ENCODE results near the gene HDAC11.
"Not testable (repeated sequence)": the region's sequence is repeated elsewhere in the genome, so short reads cannot be mapped to it uniquely, and the experiment has no call there.

Gene HDAC11

GRCh38 chr3:13470894-13471574, 9.1 kb upstream of the HDAC11 start:
- no peak for DNase-seq

- DNase-seq = no peak
Measured at GRCh38 chr3:13472286-13472685, 7.8 kb upstream of the HDAC11 start.

GRCh38 chr3:13473020-13473419, 7.1 kb upstream of the HDAC11 start:
- no peak for DNase-seq

- DNase-seq = no peak
Measured at GRCh38 chr3:13474021-13474420, 6.1 kb upstream of the HDAC11 start.

GRCh38 chr3:13474776-13475303, 5.3 kb upstream of the HDAC11 start:
- DNase-seq = no peak

GRCh38 chr3:13475871-13476590, 4.1 kb upstream of the HDAC11 start:
- no peak for DNase-seq

- DNase-seq = no peak
Measured at GRCh38 chr3:13477943-13478342, 2.2 kb upstream of the HDAC11 start.

GRCh38 chr3:13479332-13479581, 849 bp upstream of the HDAC11 start:
- peak; percentile 47 for DNase-seq

GRCh38 chr3:13480340-13481318, 523 bp downstream of the HDAC11 start:
- no peak for DNase-seq

- no peak for DNase-seq
Measured at GRCh38 chr3:13482106-13482690, 2.1 kb downstream of the HDAC11 start.

- DNase-seq = no peak
Measured at GRCh38 chr3:13483286-13483685, 3.2 kb downstream of the HDAC11 start.

- DNase-seq = no peak
Measured at GRCh38 chr3:13483988-13484695, 4.0 kb downstream of the HDAC11 start.

GRCh38 chr3:13484851-13485590, 4.9 kb downstream of the HDAC11 start:
- DNase-seq = no peak

GRCh38 chr3:13485630-13486562, 5.8 kb downstream of the HDAC11 start:
- DNase-seq = not testable (repeated sequence)

GRCh38 chr3:13487403-13487802, 7.3 kb downstream of the HDAC11 start:
- DNase-seq = no peak

- DNase-seq = no peak
Measured at GRCh38 chr3:13491206-13491974, 11.3 kb downstream of the HDAC11 start.

- DNase-seq = no peak
Measured at GRCh38 chr3:13492048-13492447, 11.9 kb downstream of the HDAC11 start.

GRCh38 chr3:13492976-13493866, 13.1 kb downstream of the HDAC11 start:
- no peak for DNase-seq
